Stimulated activated CD8-positive, alpha-beta memory T cell treated with anti-CD3 and anti-CD28 coated beads, Interleukin-4, amount 100 ng/mL, for 4 hours (primary cell): ENCODE data around the gene PDE11A.

Experiments
- DNase-seq, 2 donors: peaks; one replicate each; pipeline ENCODE4 v3.0.0-alpha.2; 2020; ENCODE audit warnings: low read depth in 2 of 2, low spot score in 1 of 2

The PDE11A gene

DNA sequence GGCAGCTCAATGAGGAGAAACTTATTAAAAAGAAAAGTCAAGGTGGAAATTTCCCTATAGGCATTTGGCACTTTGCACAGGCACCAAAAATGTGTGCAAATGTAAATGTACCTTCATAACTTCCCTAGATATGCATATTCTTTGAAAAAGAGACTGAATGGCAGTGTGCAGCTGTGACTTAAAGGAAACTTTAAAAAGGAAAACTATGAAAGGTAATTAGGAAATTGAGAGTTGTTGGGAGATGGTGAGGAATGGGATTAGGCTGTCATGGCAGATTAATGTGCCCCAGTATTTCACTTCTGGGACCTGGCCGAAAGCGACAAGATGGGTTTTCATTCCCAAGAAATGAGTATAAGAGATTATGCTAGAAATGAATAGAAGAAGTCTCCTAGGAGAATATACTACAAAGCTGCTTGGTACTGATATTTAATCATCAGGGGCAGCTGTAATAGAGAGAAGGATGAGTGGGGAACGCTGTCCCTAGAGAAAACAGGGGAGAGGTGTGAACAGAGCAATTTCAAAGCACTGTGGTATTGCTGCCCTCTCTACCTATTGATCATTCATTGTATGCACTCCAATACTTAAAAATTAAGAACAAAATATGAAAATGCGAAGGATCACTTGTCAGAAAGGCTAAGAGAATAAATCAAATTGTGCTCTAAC is 366.9 kb downstream of the PDE11A start:
- DNase-seq, result no peak

- no peak for DNase-seq
Observed at GRCh38 chr2:177703159-177703558, 369.4 kb downstream of the PDE11A start.

GRCh38 chr2:177698281-177698680 is 374.3 kb downstream of the PDE11A start:
- DNase-seq, result no peak

DNA sequence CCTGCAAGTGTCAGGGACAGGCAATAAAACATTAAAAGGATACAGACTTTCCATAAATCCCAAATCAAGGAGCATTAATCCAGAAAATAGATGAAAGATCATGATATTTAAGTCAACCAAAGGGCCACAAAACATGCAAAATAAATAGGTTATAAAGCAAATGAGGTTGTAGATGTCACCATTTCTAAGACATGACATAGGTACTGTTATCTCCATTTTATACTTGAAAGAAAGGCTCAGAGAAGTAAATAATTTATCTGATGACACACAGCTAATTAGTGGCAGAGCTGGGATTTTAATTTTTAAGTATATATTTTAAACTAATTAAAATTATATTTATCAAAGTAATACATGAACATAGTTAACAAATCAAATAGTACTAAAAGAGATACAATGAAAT is 378.2 kb downstream of the PDE11A start:
- DNase-seq, result no peak

GRCh38 chr2:177693658-177694339 is 378.8 kb downstream of the PDE11A start:
- DNase-seq, result no peak

DNA sequence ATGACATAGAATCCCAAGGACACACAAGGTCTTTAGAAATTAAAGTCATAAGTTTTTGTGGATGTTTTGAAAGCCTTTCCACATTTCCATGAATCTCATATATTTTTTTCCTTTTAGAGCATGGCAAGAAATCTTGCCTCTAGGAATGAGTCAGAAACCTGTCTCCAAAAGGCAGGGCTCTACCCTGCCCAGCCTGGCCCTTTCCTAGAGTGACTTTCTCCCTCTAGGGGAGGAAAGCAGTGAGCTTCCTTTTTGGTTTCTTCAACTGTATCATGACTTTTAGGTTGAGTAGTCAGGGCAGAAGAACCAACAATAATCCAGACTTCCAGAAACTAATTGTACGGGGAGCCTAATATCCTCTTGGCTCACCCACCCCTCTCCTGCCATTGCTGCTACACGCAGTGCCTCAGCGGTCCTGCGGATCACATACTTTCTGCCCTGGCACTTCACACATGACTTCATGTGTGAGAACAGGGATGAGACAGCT is 379.8 kb downstream of the PDE11A start:
- DNase-seq, result no peak

GRCh38 chr2:177692042-177692782 is 380.4 kb downstream of the PDE11A start:
- no peak for DNase-seq

DNA sequence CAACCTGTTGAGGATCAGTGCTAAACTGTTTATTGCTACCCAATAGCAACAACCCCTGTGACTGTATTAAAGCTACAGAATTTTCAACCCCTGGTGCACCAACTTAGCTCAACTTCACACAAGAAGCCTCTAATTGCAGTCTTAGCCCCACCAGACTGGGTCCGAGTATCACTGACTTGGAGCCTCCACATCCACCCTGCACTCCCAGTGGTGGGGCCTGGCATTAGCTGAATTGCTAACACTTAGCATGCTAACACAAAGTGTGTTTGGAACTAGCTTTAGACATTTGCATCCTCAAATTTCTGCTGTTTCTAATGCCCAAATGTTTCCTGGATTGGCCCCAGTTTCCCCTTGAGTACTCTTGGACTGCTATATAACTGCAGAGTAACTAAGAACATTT is 381.4 kb downstream of the PDE11A start:
- no peak for DNase-seq

DNA sequence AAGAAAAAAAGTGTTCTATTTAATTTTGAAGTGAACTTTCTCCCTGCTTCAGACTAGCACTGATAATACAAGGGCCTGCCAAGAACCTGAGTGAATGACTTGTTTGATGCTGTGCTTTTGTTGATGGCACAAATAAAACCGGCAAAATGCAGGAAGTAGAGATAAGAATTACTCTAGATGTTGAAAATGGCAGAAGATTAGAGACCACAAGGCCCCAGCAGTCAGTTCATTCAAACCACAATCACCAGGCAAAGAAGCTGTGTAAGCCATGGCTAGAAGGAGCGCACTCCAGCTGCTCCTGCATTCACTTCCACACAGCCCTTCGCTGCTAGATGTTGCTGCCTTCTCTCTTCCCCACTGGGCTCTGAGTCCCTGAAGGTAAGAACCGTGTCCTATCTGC is 383.0 kb downstream of the PDE11A start:
- DNase-seq, result no peak

GRCh38 chr2:177688844-177689243 is 383.7 kb downstream of the PDE11A start:
- no peak for DNase-seq

DNA sequence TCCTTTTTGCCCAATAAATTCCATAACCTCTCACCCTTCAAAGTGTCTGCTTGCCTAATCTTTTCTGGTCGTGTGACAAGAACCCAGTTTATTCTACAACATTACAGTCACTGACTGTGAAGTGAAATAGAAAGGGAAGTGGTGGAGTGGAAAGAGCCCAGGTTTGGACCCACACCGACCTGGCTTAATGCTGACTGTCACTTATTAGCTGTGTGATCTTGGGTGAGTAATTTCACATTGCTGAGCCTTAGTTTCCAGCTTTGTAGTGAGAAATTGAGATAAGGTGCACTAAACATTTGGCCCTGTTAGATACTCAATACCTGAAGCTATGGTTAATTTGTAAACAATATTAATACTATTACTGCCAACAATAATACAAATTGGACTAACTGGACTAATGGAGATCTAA is 388.9 kb downstream of the PDE11A start:
- no peak for DNase-seq

- DNase-seq, result no peak
Observed at GRCh38 chr2:177682836-177683660, 389.5 kb downstream of the PDE11A start.

DNA sequence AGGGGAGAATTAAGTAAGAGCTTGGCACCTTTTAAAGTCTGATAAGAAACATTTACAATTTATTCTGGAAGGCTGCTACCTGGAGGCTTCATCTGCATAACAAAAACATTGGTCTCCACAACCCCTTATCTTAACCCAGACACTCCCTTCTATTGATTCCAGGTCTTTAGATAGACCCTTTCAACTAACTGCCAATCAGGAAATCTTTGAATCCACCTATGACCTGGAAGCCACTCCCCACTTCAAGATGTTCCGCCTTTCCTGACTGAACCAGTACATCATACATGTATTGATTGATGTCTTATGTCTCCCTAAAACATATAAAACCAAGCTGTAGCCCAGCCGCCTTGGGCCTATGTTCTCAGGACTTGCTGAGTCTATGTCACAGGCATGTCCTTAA is 390.6 kb downstream of the PDE11A start:
- no peak for DNase-seq

- DNase-seq, result no peak
Observed at GRCh38 chr2:177680866-177681712, 391.5 kb downstream of the PDE11A start.

DNA sequence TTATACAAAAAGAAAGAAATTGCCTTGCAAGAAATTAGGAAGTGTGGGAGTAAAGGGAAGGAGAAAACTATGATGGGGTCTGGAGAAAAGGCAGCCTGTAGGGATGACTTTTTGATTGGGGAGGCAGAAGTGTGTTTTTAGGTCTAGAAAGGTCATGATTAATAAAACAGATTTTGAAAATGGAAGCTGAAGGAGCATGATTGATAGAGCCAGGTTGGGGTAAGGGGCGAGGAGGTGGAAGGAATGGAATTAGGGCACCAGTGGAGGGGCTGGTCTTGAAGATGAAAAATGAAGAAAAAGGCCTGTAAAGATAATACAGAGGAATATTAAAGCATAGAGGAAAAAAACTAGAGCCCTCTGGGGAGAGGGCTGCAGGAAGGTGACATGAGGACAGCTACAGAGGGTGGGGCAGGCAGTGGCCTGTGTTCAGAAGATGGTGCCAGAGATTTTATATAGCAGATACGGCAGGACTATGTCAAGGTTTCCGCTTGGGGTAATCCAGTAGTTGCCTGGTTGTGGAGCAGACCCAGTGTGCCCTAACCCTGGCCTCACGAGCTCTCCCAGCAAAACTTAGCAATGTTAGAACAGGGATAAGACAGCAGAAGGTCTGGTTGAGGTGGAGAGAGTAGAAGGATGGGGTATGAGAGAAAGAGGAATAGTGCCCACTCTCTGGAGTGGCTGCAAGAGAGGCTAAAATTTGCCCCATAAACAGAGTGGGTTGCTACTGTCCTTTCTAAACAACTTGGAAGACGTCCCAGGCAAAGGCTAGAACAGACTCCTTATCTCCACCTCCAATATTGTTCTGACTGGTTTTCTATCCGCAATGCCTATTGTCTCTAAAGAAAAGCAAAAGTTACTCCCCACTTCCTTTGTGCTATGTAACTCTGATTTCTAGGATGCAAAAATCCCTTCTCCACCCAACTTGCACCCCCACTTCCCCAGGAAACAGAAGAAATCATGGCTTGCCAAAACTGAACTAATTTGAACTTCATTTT is 392.7 kb downstream of the PDE11A start:
- no peak for DNase-seq

- DNase-seq, result no peak
Observed at GRCh38 chr2:177678939-177679338, 393.6 kb downstream of the PDE11A start.

- DNase-seq, result no peak
Observed at GRCh38 chr2:177676636-177677035, 395.9 kb downstream of the PDE11A start.

DNA sequence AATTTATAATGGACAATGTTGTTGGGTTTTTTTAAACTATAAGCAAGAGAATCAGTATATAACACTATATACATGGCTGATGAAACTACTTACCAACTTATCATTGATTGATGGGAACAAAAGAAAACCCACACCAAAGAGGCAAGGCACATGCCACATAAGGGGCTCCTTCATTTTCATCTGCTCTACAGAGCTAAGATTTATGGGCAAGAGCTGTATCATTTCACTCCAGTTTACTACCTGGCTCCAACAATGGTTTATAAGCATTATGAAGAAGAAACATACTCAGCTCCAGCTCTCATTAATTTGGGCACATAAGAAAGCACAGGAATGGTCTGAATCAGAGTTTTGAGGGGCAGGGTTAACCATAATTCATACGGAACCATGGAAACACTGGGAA is 396.8 kb downstream of the PDE11A start:
- DNase-seq, result no peak

GRCh38 chr2:177675350-177675821 is 397.2 kb downstream of the PDE11A start:
- DNase-seq, result no peak
